ENCODE measurements around the gene ATG5.

The ATG5 gene

DNA sequence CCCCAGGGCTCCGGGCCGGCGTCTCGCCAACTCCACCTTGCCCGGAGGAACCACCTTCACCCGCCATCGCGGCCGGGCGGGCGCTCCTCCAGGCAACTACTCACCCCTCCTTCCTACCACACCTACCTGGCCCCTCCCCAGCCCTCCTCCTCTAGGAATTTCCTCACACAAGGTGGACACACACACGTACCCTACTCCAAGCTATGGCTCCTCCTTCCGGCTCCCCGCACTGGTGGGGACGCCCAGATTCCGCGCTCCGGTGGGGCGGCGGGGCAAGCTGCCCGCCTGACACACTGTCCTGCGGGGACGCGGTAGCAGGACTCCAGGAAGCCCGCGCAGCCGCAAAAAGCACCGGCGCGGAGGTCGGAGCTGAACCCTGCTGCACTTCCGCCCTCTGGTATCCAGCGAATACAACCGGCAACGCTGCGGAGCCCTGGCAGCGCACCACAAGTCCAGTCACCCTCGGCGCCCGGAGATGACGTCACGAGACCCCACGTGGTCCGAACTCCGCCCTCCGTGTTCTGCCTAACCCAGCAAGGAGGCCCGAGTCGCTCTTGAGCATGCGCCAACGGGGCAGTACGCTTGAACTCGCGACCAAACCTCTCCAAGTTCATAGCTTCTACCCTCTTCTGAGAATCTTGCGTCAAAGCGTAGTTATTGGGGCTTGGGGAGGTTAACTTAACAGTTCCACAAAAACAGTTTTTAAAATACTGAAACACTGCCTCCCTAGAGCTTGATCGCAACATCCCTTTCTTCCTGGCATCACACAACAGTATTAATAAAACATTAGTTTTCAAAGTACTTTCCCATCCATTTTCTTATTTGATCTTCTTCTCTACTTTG, at the start of gene ATG5 (continued):
- TF ChIP-seq ZNF362 (tag by site-specific recombination; IDR thresholded peaks at IDR 0.05) (no peak), MZF1 (tag by site-specific recombination; IDR thresholded peaks at IDR 0.05; ENCODE audit: borderline replicate concordance) (peak; percentile 86), GFI1B (tag by site-specific recombination; IDR thresholded peaks at IDR 0.05) (no peak; the same call in 1 of the 2 replicates), BCL6B (tag by site-specific recombination; IDR thresholded peaks at IDR 0.05) (peak; percentile 72), ZNF221 (tag by site-specific recombination; IDR thresholded peaks at IDR 0.05; ENCODE audit: borderline replicate concordance) (no peak), KLF16 (tag by site-specific recombination; IDR thresholded peaks at IDR 0.05) (peak; percentile 80), ZNF23 (tag by site-specific recombination; IDR thresholded peaks at IDR 0.05; ENCODE audit: borderline replicate concordance) (no peak), ZNF24 (tag by site-specific recombination; IDR thresholded peaks at IDR 0.05) (peak; percentile 69), ZNF184 (tag by site-specific recombination; IDR thresholded peaks at IDR 0.05) (no peak), OVOL3 (tag by site-specific recombination; IDR thresholded peaks at IDR 0.05) (no peak), ZFHX2 (tag by site-specific recombination; conservative IDR thresholded peaks at IDR 0.05) (peak; percentile 40), ZNF10 (tag by site-specific recombination; IDR thresholded peaks at IDR 0.05) (no peak; the same call in 1 of the 2 replicates), ZNF48 (tag by site-specific recombination; IDR thresholded peaks at IDR 0.05) (no peak), KLF1 (tag by site-specific recombination; IDR thresholded peaks at IDR 0.05) (peak; percentile 93), ZNF157 (tag by site-specific recombination; IDR thresholded peaks at IDR 0.05) (no peak), ZNF350 (tag by site-specific recombination; IDR thresholded peaks at IDR 0.05) (no peak), ZBTB6 (tag by site-specific recombination; IDR thresholded peaks at IDR 0.05) (no peak), ZNF654 (tag by site-specific recombination; IDR thresholded peaks at IDR 0.05; ENCODE audit: low read depth) (no peak), ZNF692 (tag by site-specific recombination; IDR thresholded peaks at IDR 0.05) (peak; percentile 90), GLIS2 (tag by site-specific recombination; IDR thresholded peaks at IDR 0.05) (peak; percentile 98), ZNF521 (tag by site-specific recombination; IDR thresholded peaks at IDR 0.05) (no peak), ZNF138 (tag by site-specific recombination; IDR thresholded peaks at IDR 0.05; ENCODE audit: borderline replicate concordance) (no peak)
- TF ChIP-seq, protein P1, sequence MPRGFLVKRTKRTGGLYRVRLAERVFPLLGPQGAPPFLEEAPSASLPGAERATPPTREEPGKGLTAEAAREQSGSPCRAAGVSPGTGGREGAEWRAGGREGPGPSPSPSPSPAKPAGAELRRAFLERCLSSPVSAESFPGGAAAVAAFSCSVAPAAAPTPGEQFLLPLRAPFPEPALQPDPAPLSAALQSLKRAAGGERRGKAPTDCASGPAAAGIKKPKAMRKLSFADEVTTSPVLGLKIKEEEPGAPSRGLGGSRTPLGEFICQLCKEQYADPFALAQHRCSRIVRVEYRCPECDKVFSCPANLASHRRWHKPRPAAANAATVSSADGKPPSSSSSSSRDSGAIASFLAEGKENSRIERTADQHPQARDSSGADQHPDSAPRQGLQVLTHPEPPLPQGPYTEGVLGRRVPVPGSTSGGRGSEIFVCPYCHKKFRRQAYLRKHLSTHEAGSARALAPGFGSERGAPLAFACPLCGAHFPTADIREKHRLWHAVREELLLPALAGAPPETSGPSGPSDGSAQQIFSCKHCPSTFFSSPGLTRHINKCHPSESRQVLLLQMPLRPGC (tag by site-specific recombination; IDR thresholded peaks at IDR 0.05) = peak; percentile 68; the same call in 1 of the 2 replicates
- TF ChIP-seq, protein P2, sequence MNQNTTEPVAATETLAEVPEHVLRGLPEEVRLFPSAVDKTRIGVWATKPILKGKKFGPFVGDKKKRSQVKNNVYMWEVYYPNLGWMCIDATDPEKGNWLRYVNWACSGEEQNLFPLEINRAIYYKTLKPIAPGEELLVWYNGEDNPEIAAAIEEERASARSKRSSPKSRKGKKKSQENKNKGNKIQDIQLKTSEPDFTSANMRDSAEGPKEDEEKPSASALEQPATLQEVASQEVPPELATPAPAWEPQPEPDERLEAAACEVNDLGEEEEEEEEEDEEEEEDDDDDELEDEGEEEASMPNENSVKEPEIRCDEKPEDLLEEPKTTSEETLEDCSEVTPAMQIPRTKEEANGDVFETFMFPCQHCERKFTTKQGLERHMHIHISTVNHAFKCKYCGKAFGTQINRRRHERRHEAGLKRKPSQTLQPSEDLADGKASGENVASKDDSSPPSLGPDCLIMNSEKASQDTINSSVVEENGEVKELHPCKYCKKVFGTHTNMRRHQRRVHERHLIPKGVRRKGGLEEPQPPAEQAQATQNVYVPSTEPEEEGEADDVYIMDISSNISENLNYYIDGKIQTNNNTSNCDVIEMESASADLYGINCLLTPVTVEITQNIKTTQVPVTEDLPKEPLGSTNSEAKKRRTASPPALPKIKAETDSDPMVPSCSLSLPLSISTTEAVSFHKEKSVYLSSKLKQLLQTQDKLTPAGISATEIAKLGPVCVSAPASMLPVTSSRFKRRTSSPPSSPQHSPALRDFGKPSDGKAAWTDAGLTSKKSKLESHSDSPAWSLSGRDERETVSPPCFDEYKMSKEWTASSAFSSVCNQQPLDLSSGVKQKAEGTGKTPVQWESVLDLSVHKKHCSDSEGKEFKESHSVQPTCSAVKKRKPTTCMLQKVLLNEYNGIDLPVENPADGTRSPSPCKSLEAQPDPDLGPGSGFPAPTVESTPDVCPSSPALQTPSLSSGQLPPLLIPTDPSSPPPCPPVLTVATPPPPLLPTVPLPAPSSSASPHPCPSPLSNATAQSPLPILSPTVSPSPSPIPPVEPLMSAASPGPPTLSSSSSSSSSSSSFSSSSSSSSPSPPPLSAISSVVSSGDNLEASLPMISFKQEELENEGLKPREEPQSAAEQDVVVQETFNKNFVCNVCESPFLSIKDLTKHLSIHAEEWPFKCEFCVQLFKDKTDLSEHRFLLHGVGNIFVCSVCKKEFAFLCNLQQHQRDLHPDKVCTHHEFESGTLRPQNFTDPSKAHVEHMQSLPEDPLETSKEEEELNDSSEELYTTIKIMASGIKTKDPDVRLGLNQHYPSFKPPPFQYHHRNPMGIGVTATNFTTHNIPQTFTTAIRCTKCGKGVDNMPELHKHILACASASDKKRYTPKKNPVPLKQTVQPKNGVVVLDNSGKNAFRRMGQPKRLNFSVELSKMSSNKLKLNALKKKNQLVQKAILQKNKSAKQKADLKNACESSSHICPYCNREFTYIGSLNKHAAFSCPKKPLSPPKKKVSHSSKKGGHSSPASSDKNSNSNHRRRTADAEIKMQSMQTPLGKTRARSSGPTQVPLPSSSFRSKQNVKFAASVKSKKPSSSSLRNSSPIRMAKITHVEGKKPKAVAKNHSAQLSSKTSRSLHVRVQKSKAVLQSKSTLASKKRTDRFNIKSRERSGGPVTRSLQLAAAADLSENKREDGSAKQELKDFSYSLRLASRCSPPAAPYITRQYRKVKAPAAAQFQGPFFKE (tag by site-specific recombination; IDR thresholded peaks at IDR 0.05; ENCODE audit: borderline replicate concordance) = no peak

Data from HEK293 (cell line).